Gastrocnemius medialis (tissue), 4 donors: ENCODE results near the gene PPP1R1A. TPM values are rescaled to one million over a fixed set of nuclear protein-coding genes. Genes with fewer than 3 reads are reported as not detected.

Experiments used
- ATAC-seq, 2 donors: fragments of 150-250 bp; one replicate each; pipeline ENCODE4 v1.9.1; 2016
- DNase-seq, 2 donors: peaks; one replicate each; pipeline ENCODE4 v3.0.0-alpha.2; 2019
- H3K27ac ChIP-seq, 4 donors: fragments of 200-600 bp; sonication (generic); 1 replicate in 1 of 4; 2 replicates in 3 of 4; pipeline ENCODE4 v1.5.1; 2016 to 2018; ENCODE audit warnings: mild to moderate bottlenecking in 2 of 4, moderate library complexity in 1 of 4
- H3K27me3 ChIP-seq, 3 donors: fragments of 200-600 bp; sonication (generic) in 2 of 3; 1 replicate in 1 of 3; 2 replicates in 2 of 3; pipeline versions ENCODE4 v1.5.1 to v1.6.0; 2016 to 2019; ENCODE audit warnings: mild to moderate bottlenecking in 1 of 3, moderate library complexity in 1 of 3
- H3K36me3 ChIP-seq, 2 donors: fragments of 200-600 bp; sonication (generic) in 1 of 2; one replicate each; pipeline ENCODE4 v1.5.1; 2017 to 2018
- H3K4me1 ChIP-seq, 2 donors: fragments of 200-600 bp; sonication (generic) in 1 of 2; one replicate each; pipeline ENCODE4 v1.5.1; 2016 to 2017; ENCODE audit warnings: mild to moderate bottlenecking in 2 of 2
- H3K4me3 ChIP-seq, 4 donors: fragments of 200-600 bp; sonication (generic) in 3 of 4; 1 replicate in 1 of 4; 2 replicates in 3 of 4; pipeline ENCODE4 v1.5.1; 2016 to 2019; ENCODE audit warnings: mild to moderate bottlenecking in 2 of 4
- H3K9me3 ChIP-seq, 3 donors: fragments of 200-600 bp; sonication (generic) in 2 of 3; 1 replicate in 1 of 3; 2 replicates in 2 of 3; pipeline ENCODE4 v1.5.1; 2016 to 2019
- POLR2A ChIP-seq, 2 donors: fragments of 450-650 bp; IDR thresholded peaks; one replicate each; pipeline ENCODE4 v1.6.1; 2017; ENCODE audit warnings: antibody characterized with exemption in 2 of 2, mild to moderate bottlenecking in 2 of 2, moderate library complexity in 2 of 2
- in situ Hi-C, 4 donors: fragments of 200-750 bp; cut with MboI; loops; one replicate each; pipeline versions ENCODE4 v1.15.0 to v1.8.0; 2017; ENCODE audit warnings: low sequenced_read_pairs in 4 of 4
- intact Hi-C: fragments of 100-400 bp; cut with DNase I; formaldehyde crosslinking; loops from one replicate; pipeline ENCODE4 v1.15.1; 2023; ENCODE audit warnings: low total_unique reads
- total RNA-seq, 4 donors: library from RNA; depleted of rRNA; stranded (reverse); fragments of >200 nt; gene quantifications; one replicate each; pipeline versions ENCODE4 v1.1.0 to v1.2.3, GENCODE V29; 2016
- TF ChIP-seq, protein P1 (sequence below), 5 experiments: fragments of 450-650 bp in 3 of 5; fragments of 200-600 bp in 2 of 5; sonication (generic) in 2 of 5; IDR thresholded peaks in 4 of 5; conservative IDR thresholded peaks in 1 of 5; 1 replicate in 4 of 5; 2 replicates in 1 of 5; pipeline ENCODE4 v1.5.1; 2016 to 2019; ENCODE audit warnings: antibody characterized with exemption in 5 of 5, mild to moderate bottlenecking in 3 of 5, moderate library complexity in 3 of 5

The PPP1R1A gene
- total RNA-seq, 4 donors from 2014 or later: 209 to 312 (median 235) TPM

DNA sequence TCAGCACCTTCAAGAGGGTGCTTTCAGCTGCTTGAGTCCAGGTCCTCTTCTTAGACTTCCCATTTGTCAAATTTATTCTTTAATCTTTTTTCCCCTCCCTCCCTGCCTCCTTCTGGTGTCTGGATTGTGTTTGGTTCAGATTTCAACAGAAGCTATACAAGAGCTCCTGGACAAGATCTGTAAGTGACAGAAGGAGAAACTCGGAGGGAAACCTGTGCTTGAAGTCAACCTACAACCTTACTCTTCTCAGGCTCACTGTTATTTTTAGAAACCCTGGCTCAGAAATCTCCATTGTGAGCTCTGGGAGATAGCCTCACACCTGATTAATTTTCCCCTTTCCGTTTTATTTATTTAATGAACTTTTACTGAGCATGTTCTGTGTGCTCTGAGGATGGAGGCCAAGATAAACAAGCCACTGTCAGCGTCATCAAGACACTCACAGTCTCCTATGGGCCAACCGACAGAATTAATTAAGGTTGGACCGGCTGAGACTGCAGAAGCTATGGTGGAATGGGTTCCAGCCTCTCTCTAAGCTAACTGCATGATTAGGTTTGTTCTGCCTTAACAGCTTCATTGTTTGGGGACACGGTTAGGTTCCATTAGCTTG is 25.6 kb downstream of the PPP1R1A start:
- Histone ChIP-seq H3K9me3 (no peaks in the 10 kb centered on the region), H3K27me3 (peaks cover 0 to 7% (median 0%) of the 10 kb centered on the region in 3 donors), H3K27ac (no peak overlapping the region), H3K36me3 (no peaks in the 10 kb centered on the region), H3K4me1 (peaks cover 0 to 6% of the 10 kb centered on the region in 2 donors), H3K4me3 (no peak overlapping the region)
- no peak for DNase-seq
- no peak for ATAC-seq
- in situ Hi-C loops (no loop called here), intact Hi-C loops (no loop called here)
- TF ChIP-seq, protein P1, sequence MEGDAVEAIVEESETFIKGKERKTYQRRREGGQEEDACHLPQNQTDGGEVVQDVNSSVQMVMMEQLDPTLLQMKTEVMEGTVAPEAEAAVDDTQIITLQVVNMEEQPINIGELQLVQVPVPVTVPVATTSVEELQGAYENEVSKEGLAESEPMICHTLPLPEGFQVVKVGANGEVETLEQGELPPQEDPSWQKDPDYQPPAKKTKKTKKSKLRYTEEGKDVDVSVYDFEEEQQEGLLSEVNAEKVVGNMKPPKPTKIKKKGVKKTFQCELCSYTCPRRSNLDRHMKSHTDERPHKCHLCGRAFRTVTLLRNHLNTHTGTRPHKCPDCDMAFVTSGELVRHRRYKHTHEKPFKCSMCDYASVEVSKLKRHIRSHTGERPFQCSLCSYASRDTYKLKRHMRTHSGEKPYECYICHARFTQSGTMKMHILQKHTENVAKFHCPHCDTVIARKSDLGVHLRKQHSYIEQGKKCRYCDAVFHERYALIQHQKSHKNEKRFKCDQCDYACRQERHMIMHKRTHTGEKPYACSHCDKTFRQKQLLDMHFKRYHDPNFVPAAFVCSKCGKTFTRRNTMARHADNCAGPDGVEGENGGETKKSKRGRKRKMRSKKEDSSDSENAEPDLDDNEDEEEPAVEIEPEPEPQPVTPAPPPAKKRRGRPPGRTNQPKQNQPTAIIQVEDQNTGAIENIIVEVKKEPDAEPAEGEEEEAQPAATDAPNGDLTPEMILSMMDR (IDR thresholded peaks at IDR 0.05 in 4 of 5, conservative IDR thresholded peaks at IDR 0.05 in 1 of 5): no peak
- no peak for TF ChIP-seq POLR2A (IDR thresholded peaks at IDR 0.05)

DNA sequence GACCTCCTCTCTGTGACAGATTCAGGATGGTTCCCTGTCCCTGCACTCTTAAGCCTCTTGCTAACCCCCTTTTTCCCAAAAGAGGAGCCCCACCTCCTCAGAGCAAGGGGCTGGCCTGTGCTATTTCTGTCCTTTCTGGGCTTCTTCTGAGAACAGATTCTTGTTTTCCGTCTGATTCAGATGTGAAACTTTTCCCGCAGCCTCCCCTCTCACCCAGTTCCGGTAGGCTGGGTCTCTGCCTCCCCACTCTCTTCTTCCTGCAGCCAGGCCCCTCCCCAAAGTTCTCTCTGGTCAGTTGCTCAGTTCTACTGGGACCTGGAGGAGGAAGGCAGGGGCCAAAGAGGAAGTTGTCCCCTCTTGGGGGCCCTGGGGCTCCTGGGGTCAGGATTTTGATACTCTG is 27.3 kb downstream of the PPP1R1A start:
- Histone ChIP-seq H3K36me3 (no peaks in the 10 kb centered on the region), H3K27me3 (peaks cover 0 to 17% (median 4%) of the 10 kb centered on the region in 3 donors), H3K27ac (peak overlapping the region; percentile 21 to 77 (median 66)), H3K9me3 (no peaks in the 10 kb centered on the region), H3K4me1 (peaks cover 0 to 6% of the 10 kb centered on the region in 2 donors), H3K4me3 (peak overlapping the region; percentile 37 to 61 (median 48))
- DNase-seq: peak; percentile 17 to 23
- TF ChIP-seq, protein P1 (IDR thresholded peaks at IDR 0.05 in 4 of 5, conservative IDR thresholded peaks at IDR 0.05 in 1 of 5): no peak
- no peak for TF ChIP-seq POLR2A (IDR thresholded peaks at IDR 0.05)
- intact Hi-C loops (no loop called here), in situ Hi-C loops (no loop called here)
- ATAC-seq: peak in 1 of 2 donors; percentile 37

DNA sequence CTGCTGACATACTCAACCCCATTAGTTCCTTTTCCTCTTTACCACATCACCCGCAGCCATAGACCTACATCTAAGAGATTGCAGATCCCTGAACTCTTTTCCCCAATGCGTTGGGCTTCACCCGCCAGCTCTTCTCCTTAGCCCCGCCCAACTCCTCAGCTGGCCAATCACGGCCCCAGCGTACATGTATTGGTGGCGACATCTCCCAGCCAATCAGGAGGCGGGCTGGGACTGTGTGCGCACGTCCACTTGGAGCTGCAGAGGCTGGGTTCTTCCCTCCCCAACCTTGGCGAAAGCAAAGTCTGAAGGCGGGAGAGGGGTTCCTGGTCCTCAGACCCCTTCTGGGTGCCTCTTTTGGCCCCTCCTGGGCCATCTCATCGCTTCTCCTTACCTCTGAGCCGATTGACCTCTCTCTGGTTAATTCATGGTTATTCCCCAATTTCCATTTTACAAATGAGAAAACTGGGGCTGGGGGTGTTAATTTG is 28.0 kb downstream of the PPP1R1A start:
- intact Hi-C loops (no loop called here), in situ Hi-C loops (no loop called here)
- Histone ChIP-seq H3K4me3 (peak overlapping the region; percentile 37 to 61 (median 48)), H3K36me3 (no peaks in the 10 kb centered on the region), H3K27ac (peak overlapping the region; percentile 21 to 77 (median 66)), H3K9me3 (no peaks in the 10 kb centered on the region), H3K27me3 (peaks cover 3 to 17% (median 8%) of the 10 kb centered on the region in 3 donors), H3K4me1 (peaks cover 0 to 6% of the 10 kb centered on the region in 2 donors)
- TF ChIP-seq POLR2A (IDR thresholded peaks at IDR 0.05): peak; percentile 16 to 39
- TF ChIP-seq, protein P1 (IDR thresholded peaks at IDR 0.05 in 4 of 5, conservative IDR thresholded peaks at IDR 0.05 in 1 of 5): no peak
- DNase-seq: peak; percentile 79 to 84
- ATAC-seq: peak; percentile 96 to 98

DNA sequence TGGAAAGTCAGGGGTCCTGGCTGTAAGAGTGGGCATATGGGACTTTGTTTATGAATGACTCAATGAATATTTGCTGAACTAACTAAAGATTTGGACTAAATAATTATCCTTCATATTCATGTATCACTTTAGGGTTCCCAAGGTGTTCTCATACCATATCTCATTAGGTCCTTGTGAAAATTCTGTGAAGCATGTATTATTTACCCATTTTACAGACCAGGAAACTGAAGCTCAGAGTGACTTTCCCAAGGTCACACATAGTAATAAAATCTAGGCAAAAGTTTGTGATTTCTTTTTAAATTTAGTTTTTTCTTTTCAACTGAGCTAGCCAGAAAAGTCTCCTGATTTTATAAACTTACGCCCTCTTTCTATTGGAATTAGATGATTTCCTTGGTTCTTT is 29.7 kb downstream of the PPP1R1A start:
- TF ChIP-seq, protein P1 (IDR thresholded peaks at IDR 0.05 in 4 of 5, conservative IDR thresholded peaks at IDR 0.05 in 1 of 5): no peak
- TF ChIP-seq POLR2A (IDR thresholded peaks at IDR 0.05): no peak
- Histone ChIP-seq H3K4me3 (no peak overlapping the region), H3K9me3 (no peaks in the 10 kb centered on the region), H3K27ac (no peak overlapping the region), H3K36me3 (no peaks in the 10 kb centered on the region), H3K4me1 (peaks cover 0 to 6% of the 10 kb centered on the region in 2 donors), H3K27me3 (peaks cover 10 to 17% (median 12%) of the 10 kb centered on the region in 3 donors)
- intact Hi-C loops (no loop called here), in situ Hi-C loops (no loop called here)
- DNase-seq: no peak
- no peak for ATAC-seq
